A549 (cell line): Measurements from ENCODE around the gene MADCAM1.

Experiments
- BCL3 ChIP-seq: fragments of >200 bp; sonication (Bioruptor Twin); formaldehyde crosslinking; IDR thresholded peaks from 3 replicates; pipeline ENCODE4 v1.6.1; 2016
- CTCF ChIP-seq: fragments of >200 bp; sonication (Bioruptor Twin); formaldehyde crosslinking; IDR thresholded peaks from 3 replicates; pipeline ENCODE4 v1.5.1; 2016
- MAFK ChIP-seq: fragments of 450-650 bp; IDR thresholded peaks from 2 replicates; pipeline ENCODE4 v1.6.1; 2014; ENCODE audit not compliant: partially characterized antibody
- MAZ ChIP-seq: fragments of 150-350 bp; IDR thresholded peaks from 2 replicates; pipeline ENCODE4 v1.6.1; 2014; ENCODE audit warnings: antibody characterized with exemption, low read depth, low read length, borderline replicate concordance
- NR3C1 ChIP-seq: fragments of >200 bp; sonication (Bioruptor Twin); formaldehyde crosslinking; IDR thresholded peaks from 3 replicates; pipeline ENCODE4 v1.6.1; 2017
- RFX5 ChIP-seq: fragments of 450-650 bp; IDR thresholded peaks from 2 replicates; pipeline ENCODE4 v1.7.1; 2014; ENCODE audit warnings: antibody characterized with exemption, mild to moderate bottlenecking, moderate library complexity
- RNF2 ChIP-seq: fragments of 200-600 bp; sonication (generic); IDR thresholded peaks from 2 replicates; pipeline ENCODE4 v1.6.1; 2016; ENCODE audit warnings: low read depth, mild to moderate bottlenecking, antibody characterized with exemption, moderate library complexity, borderline replicate concordance

GRCh38 chr19:531753-532560 lies 35.7 kb downstream of the MADCAM1 start, which contains the start of gene CDC34:
- TF ChIP-seq MAZ (no peak), RNF2 (no peak), MAFK (no peak), BCL3 (no peak), RFX5 (no peak), CTCF (no peak), NR3C1 (no peak)
